DOHH2 (cell line): ENCODE measurements around the gene BLOC1S1.

Experiments
- H3F3A ChIP-seq: fragments of 200-600 bp; sonication (generic), shearing (Covaris generic); 2 replicates; pipeline ENCODE4 v1.6.0; 2016; ENCODE audit warnings: antibody characterized with exemption, mild to moderate bottlenecking; ENCODE audit not compliant: control insufficient read depth, insufficient read depth
- H3K27ac ChIP-seq: fragments of 200-600 bp; sonication (generic); 2 replicates; pipeline ENCODE4 v1.5.1; 2014; ENCODE audit warnings: low read depth, mild to moderate bottlenecking, low read length, moderate library complexity
- H3K27me3 ChIP-seq: fragments of 200-600 bp; sonication (generic); 2 replicates; pipeline ENCODE4 v1.6.1; 2014; ENCODE audit warnings: mild to moderate bottlenecking, low read length, mixed read lengths; ENCODE audit not compliant: control insufficient read depth
- H3K36me3 ChIP-seq: fragments of 200-600 bp; sonication (generic); 2 replicates; pipeline ENCODE4 v1.6.1; 2014; ENCODE audit warnings: mild to moderate bottlenecking, low read length, moderate library complexity, mixed read lengths; ENCODE audit not compliant: control insufficient read depth
- H3K4me1 ChIP-seq: fragments of 200-600 bp; sonication (generic); 2 replicates; pipeline ENCODE4 v1.6.1; 2014; ENCODE audit warnings: mild to moderate bottlenecking, low read length, mixed read lengths; ENCODE audit not compliant: control insufficient read depth
- H3K4me2 ChIP-seq: fragments of 200-600 bp; sonication (generic); 2 replicates; pipeline ENCODE4 v1.6.0; 2014; ENCODE audit warnings: mild to moderate bottlenecking, low read length, moderate library complexity
- H3K4me3 ChIP-seq: fragments of 200-600 bp; sonication (generic); 2 replicates; pipeline ENCODE4 v1.5.1; 2014; ENCODE audit warnings: mild to moderate bottlenecking, low read length, mixed read lengths
- H3K79me2 ChIP-seq: fragments of 200-600 bp; sonication (generic); 2 replicates; pipeline ENCODE4 v1.6.1; 2014; ENCODE audit warnings: mild to moderate bottlenecking, low read length, mixed read lengths; ENCODE audit not compliant: control insufficient read depth
- H3K9me2 ChIP-seq: fragments of 200-600 bp; sonication (generic); replicated peaks from 2 replicates; pipeline ENCODE4 v1.6.1; 2014; ENCODE audit warnings: mild to moderate bottlenecking, low read length, mixed read lengths; ENCODE audit not compliant: control insufficient read depth
- H3K9me3 ChIP-seq: fragments of 200-600 bp; sonication (generic); 2 replicates; pipeline ENCODE4 v1.6.1; 2014; ENCODE audit warnings: antibody characterized with exemption, low read length, mixed read lengths; ENCODE audit not compliant: control insufficient read depth, insufficient read depth
- H4K20me1 ChIP-seq: fragments of 200-600 bp; sonication (generic); 2 replicates; pipeline ENCODE4 v1.6.0; 2014; ENCODE audit warnings: low read depth, mild to moderate bottlenecking, antibody characterized with exemption, low read length, moderate library complexity; ENCODE audit not compliant: control insufficient read depth, insufficient read depth
- EZH2phosphoT487 ChIP-seq: fragments of 200-600 bp; sonication (generic); IDR thresholded peaks from 2 replicates; pipeline ENCODE4 v1.6.1; 2017; ENCODE audit warnings: borderline replicate concordance, mild to moderate bottlenecking, antibody characterized with exemption, low read length, moderate library complexity, mixed read lengths
- TF ChIP-seq, protein P1 (sequence below): fragments of 200-600 bp; sonication (generic); IDR thresholded peaks from one replicate; pipeline ENCODE4 v1.5.1; 2014; ENCODE audit warnings: antibody characterized with exemption, mild to moderate bottlenecking, low read depth, low read length; ENCODE audit not compliant: poor library complexity, severe bottlenecking

BLOC1S1 gene

GRCh38 chr12:55697686-55698085 is 18.2 kb upstream of the BLOC1S1 start:
- TF ChIP-seq EZH2phosphoT487, result no peak
- TF ChIP-seq, protein P1, sequence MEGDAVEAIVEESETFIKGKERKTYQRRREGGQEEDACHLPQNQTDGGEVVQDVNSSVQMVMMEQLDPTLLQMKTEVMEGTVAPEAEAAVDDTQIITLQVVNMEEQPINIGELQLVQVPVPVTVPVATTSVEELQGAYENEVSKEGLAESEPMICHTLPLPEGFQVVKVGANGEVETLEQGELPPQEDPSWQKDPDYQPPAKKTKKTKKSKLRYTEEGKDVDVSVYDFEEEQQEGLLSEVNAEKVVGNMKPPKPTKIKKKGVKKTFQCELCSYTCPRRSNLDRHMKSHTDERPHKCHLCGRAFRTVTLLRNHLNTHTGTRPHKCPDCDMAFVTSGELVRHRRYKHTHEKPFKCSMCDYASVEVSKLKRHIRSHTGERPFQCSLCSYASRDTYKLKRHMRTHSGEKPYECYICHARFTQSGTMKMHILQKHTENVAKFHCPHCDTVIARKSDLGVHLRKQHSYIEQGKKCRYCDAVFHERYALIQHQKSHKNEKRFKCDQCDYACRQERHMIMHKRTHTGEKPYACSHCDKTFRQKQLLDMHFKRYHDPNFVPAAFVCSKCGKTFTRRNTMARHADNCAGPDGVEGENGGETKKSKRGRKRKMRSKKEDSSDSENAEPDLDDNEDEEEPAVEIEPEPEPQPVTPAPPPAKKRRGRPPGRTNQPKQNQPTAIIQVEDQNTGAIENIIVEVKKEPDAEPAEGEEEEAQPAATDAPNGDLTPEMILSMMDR, result no peak
- no peaks in the 10 kb centered on the region for H3K4me1 ChIP-seq
- no peak overlapping the region for H3K27ac ChIP-seq
- no peaks in the 10 kb centered on the region for H3K9me2 ChIP-seq
- H3K9me3 ChIP-seq, result no peaks in the 10 kb centered on the region
- H3K79me2 ChIP-seq, result no peaks in the 10 kb centered on the region
- no peak overlapping the region for H3K4me3 ChIP-seq
- no peaks in the 10 kb centered on the region for H4K20me1 ChIP-seq
- peaks cover 11% of the 10 kb centered on the region; the same call in 1 of the 2 replicates for H3K27me3 ChIP-seq
- H3K4me2 ChIP-seq, result no peak overlapping the region
- H3F3A ChIP-seq, result no peaks in the 10 kb centered on the region
- no peaks in the 10 kb centered on the region for H3K36me3 ChIP-seq

- no peaks in the 10 kb centered on the region for H3K9me2 ChIP-seq
- no peak overlapping the region for H3K4me3 ChIP-seq
- H3F3A ChIP-seq, result no peaks in the 10 kb centered on the region
- peaks cover 11% of the 10 kb centered on the region; the same call in 1 of the 2 replicates for H3K27me3 ChIP-seq
- no peaks in the 10 kb centered on the region for H3K79me2 ChIP-seq
- H3K36me3 ChIP-seq, result no peaks in the 10 kb centered on the region
- H3K4me1 ChIP-seq, result no peaks in the 10 kb centered on the region
- no peak overlapping the region for H3K4me2 ChIP-seq
- H4K20me1 ChIP-seq, result no peaks in the 10 kb centered on the region
- H3K9me3 ChIP-seq, result no peaks in the 10 kb centered on the region
- no peak overlapping the region for H3K27ac ChIP-seq
- TF ChIP-seq, protein P1, result no peak
- no peak for TF ChIP-seq EZH2phosphoT487
These were observed 17.4 kb upstream of the BLOC1S1 start for GRCh38 chr12:55698241-55698955.

DNA sequence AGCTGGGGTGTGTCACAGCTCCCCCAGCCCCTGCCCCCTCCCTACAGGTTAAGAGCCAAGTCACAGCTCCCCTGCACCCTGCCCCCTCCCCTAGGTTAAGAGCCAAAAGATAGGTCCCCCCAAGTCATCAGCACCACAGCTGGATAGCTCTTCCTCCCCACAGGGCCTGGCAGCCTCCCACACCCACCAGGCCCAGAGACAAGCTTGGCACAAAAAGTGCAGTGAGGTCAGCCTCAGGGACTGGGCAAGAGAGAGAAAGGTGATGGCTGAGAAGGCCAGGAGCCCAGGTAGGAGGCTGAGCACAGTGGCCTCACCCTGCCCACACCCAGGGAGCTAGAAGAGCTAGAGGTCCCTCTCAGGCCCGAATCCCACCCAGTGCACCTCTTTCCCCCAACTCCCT is 16.9 kb upstream of the BLOC1S1 start:
- H3K4me1 ChIP-seq, result no peaks in the 10 kb centered on the region
- no peaks in the 10 kb centered on the region for H3K9me2 ChIP-seq
- H3K27me3 ChIP-seq, result peaks cover 11% of the 10 kb centered on the region; the same call in 1 of the 2 replicates
- no peak overlapping the region for H3K4me2 ChIP-seq
- no peaks in the 10 kb centered on the region for H3K9me3 ChIP-seq
- TF ChIP-seq, protein P1, result no peak
- no peak for TF ChIP-seq EZH2phosphoT487
- H4K20me1 ChIP-seq, result no peaks in the 10 kb centered on the region
- no peaks in the 10 kb centered on the region for H3K36me3 ChIP-seq
- H3K4me3 ChIP-seq, result no peak overlapping the region
- no peaks in the 10 kb centered on the region for H3K79me2 ChIP-seq
- H3K27ac ChIP-seq, result no peak overlapping the region
- H3F3A ChIP-seq, result no peaks in the 10 kb centered on the region
